Suppressor macrophage (primary cell): ENCODE data around the gene ZNF593.

Source experiments
- DNase-seq, 4 experiments: peaks; one replicate each; pipeline ENCODE4 v3.0.0-alpha.2; 2020 to 2022

Gene ZNF593

GRCh38 chr1:26212726-26213125 is 43.0 kb downstream of the ZNF593 start:
- no peak for DNase-seq

GRCh38 chr1:26213335-26213905 is 43.7 kb downstream of the ZNF593 start:
- DNase-seq: no peak

- DNase-seq: no peak
Observed at GRCh38 chr1:26215246-26215645, 45.5 kb downstream of the ZNF593 start.

GRCh38 chr1:26218906-26219494 is 49.3 kb downstream of the ZNF593 start:
- no peak for DNase-seq
